ELR (cell line): ENCODE measurements around the gene PTH1R.
A peak's percentile ranks its signal among the peaks of the same experiment; 100 is the strongest.

Experiments
- DNase-seq: peaks from one replicate; pipeline ENCODE4 v3.0.0-alpha.2; 2015; ENCODE audit warnings: low read depth

PTH1R gene

GRCh38 chr3:46883054-46883829 lies 5.7 kb downstream of the PTH1R start:
- DNase-seq: peak; percentile 41

DNA sequence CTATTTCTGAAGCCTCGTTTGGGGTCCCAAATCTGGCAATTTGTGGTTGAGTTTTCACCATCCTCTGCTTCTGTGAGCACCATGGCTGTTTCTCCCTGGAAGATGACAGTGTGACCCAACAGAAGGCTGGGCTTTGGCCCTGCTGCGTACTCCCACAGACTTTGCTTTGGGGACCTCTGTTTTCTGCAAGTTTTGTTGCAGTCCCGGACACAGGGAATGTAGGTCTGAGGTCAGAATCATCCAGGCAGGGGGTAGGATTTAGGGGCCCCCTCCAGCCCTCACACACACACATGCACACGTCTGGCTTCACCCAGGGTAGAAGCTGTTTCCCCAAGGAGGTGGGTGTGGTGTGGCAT lies 6.3 kb downstream of the PTH1R start:
- DNase-seq: no peak

- DNase-seq: no peak
Measured at GRCh38 chr3:46884427-46884826, 6.9 kb downstream of the PTH1R start.

- DNase-seq: no peak
Measured at GRCh38 chr3:46884929-46885328, 7.4 kb downstream of the PTH1R start.

GRCh38 chr3:46885612-46886011 lies 8.1 kb downstream of the PTH1R start:
- no peak for DNase-seq

GRCh38 chr3:46887980-46888494 lies 10.5 kb downstream of the PTH1R start:
- no peak for DNase-seq

DNA sequence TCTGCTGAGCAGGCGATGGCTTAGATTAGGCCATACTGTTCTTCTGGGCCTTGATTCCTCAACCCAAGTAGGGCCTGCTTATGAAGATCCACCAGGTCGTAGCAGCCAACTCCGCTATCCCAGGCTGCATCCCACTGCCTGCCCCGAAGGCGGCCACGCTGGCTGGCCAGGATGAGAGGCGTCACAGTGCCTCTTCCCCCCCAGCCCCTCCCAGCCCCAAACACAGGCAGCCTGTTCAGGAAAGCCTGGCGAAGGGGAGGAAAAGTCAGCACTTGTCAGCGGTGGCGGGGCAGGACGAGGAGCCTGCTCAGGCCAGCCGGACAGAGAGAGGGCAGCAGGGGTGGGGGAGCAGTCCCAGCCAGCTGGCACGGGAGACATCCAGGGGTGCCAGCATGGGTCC lies 11.2 kb downstream of the PTH1R start:
- no peak for DNase-seq

DNA sequence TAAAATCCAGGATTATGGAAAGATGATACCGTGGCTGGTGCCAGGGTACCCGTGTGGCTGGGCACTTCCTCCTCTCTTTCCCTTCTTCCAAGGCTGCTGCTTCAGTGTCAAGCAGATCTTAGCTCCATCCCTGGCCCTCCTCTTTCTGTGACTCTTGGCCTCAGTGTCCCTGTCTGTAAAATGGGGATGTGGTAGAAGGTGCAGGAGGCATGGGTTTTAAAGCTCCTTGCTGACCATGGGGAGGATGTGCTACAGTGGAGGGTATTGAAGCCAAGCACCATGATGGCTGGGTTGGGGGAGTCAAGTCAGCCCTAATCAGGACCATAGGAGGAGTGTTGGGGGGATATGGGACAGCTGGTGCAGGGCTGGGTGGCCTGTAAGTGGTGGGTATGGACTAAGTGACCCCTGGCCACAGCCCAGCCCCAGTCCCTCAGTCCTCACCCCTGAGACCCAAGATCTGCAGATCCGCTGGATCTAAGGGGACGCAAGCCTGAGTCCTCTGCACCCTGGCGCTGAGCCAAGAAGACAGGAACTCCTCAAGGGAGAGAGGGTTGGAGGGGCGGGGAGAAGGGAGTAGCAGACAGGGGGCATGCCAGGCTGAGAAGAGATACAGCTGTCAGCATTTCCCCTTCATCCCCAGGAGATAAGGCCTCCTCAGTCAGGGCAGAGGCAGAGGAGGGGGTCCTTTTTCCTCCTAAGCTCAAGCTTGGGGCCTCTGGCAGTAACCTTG lies 12.0 kb downstream of the PTH1R start:
- no peak for DNase-seq

GRCh38 chr3:46890132-46890531 lies 12.6 kb downstream of the PTH1R start:
- no peak for DNase-seq

DNA sequence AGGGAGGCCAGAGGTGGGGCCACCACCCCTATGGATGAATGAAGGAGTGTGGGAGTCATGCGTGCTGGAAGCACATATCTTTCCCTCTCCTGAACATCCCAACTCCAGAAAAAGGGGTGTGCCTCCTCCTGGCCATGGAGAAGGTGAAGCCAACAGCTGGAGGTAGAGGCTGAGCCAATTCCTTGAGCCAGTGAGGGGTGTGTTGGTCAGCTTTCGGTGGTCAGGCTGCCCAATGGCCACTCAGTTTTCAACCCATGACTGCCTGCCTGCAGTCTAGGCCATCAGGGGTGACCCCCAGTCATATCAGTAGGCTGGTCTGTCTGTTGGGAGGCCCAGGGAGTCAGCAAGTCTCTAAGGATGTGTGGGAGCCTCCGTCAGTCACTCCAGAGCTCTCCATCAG lies 13.6 kb downstream of the PTH1R start:
- DNase-seq: no peak

DNA sequence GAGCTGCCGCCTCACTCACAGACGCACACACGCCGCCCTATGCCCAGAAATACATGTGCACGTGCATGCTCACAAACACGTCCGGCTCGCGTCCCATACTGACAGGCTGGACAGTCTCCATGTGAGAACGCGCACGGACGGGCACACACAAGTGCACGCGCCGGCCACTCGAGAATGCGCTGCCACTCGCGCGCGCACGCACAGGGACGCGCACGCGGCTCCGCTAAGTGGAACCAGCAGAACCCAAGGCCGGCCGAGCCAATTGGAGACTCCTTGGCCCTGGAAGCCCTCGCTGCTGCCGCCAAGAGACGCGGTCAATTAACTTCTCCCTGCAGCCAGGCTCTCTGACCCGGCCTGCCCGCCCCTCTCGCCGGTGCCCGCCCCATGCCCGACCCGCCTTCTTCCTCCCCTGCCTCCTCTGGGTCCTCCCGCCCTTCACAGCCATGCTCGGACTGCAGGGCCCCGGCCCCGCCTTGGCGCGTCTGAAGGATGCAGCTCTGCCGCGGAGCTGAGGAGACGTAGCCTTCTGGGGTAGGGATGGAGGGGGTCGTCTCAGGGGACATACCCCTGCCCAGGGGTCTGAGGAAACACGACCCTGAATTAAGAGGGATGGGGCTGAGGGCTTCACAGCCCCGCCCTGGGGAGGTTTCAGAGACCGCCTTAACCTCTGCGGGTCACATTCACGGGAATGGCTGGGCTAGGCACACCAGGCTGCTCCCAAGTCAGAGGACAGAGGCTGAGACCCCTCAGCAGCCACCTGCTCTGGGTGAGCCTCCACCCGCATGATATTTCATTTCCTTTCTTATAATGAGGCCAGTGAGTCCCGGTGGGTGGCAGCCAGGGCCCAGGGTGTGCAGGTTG lies 15.0 kb downstream of the PTH1R start:
- peak; percentile 79 for DNase-seq

DNA sequence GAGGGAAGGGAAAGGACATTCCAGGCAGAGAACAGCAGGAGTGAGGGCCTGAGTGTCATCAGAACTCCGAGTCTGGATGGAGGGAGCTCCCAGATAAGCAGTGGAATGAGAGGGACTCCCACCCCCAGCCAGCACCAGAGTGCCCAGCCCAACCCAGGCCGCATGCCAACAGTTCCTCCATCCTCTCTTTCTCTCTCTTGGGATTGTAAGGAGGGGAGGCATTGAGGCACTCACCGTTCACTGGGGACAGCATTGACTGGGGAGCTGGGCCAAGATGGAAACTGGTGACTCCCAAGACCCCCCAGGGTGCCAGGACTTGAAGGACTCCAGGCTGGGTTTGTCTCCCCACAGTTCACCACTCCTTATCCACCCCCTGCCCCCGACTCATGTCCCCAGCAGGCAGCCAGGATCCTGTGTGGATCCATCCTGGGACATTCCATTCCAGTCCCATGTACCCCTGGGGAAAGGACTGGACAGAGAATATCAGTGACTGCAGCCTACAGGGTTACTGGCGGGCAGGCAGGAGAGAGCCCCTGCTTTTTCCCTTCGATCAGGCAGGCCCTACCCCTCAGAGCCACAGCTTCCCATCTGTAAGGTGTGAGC lies 15.7 kb downstream of the PTH1R start:
- DNase-seq: no peak

DNA sequence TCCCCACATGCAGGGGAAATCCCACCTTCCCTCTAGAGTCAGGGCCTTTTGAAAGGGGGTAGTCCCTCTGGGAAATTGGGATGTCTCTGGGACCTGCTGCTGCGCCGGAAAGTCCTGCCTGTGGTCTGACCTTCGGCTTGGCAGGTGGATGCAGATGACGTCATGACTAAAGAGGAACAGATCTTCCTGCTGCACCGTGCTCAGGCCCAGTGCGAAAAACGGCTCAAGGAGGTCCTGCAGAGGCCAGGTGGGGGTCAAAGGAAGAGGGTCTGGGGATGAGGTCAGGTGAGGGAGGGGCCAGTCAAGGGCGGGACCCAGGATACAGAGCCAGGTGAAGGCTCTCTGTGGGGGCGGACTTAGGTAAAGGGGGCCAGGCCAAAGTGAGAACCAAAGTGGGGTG lies 16.2 kb downstream of the PTH1R start:
- DNase-seq: no peak

GRCh38 chr3:46894256-46894655 lies 16.7 kb downstream of the PTH1R start:
- DNase-seq: no peak

DNA sequence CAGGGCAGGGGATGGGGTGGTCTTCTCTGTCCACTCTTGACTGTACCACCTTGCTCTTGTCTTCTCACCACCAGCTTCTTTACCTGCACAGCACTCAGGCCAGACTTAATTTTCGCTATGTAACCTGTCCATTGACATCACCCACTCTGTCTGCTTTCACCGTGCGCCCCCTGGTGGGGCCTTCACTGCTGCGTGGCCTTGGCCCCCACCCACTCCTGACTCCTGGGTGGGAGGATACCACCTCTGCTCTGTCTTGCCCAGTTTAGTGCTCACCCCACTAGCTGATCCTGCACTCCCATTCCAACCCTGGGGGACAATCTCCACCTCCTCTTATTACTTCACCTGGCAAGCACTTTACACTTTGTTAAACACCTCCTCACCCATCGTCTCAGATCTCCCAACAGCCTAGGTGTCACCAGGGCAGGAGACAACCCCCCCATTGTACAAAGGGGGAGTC lies 17.7 kb downstream of the PTH1R start:
- peak; percentile 64 for DNase-seq

DNA sequence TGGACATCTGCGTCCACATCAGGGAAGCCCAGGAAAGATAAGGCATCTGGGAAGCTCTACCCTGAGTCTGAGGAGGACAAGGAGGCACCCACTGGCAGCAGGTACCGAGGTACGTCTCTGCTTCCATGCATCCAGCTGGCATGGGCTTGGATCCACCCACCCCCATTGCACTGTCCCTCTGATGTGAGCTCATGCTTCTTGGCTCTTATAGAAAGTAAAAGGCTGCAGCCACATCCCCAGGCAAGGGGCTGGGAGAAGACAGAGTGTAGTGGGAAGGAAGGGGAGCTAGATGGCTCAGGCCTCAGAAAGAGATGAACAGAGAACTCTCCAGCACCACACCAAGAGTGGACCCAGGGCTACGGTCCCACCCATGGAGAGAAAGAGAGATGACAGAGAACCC lies 18.2 kb downstream of the PTH1R start:
- DNase-seq: no peak

GRCh38 chr3:46896386-46896785 lies 18.9 kb downstream of the PTH1R start:
- no peak for DNase-seq

- no peak for DNase-seq
Measured at GRCh38 chr3:46897031-46897430, 19.5 kb downstream of the PTH1R start.

DNA sequence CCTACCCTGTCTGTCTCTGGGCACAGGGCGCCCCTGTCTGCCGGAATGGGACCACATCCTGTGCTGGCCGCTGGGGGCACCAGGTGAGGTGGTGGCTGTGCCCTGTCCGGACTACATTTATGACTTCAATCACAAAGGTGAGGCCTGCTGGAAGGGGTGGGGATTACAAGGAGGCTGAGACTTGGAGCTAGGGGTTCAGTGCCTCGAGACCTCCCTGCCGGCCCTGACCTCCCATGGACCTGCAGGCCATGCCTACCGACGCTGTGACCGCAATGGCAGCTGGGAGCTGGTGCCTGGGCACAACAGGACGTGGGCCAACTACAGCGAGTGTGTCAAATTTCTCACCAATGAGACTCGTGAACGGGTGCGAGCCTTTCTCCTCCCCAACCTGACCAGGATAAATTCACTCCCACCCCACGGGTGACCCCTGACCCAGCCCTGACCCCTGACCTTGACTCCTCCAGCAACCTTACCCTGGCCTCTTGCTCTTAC lies 20.4 kb downstream of the PTH1R start:
- DNase-seq: no peak

GRCh38 chr3:46898321-46899150 lies 21.0 kb downstream of the PTH1R start:
- no peak for DNase-seq
